Right cardiac atrium (tissue), 5 donors: ENCODE results near the gene TBC1D22A. TPM values are rescaled to one million over a fixed set of nuclear protein-coding genes. Genes with fewer than 3 reads are reported as not detected.

ENCODE experiments used
- ATAC-seq, 2 donors: fragments of 200-7000 bp; cut with Tn5 transposase; one replicate each; pipeline versions ENCODE4 v1.8.0 to v1.9.1; 2020; ENCODE audit warnings: moderate library complexity in 2 of 2, mild to moderate bottlenecking in 1 of 2
- DNase-seq, 3 donors: peaks; one replicate each; pipeline ENCODE4 v3.0.0-alpha.2; 2020
- H3K27ac ChIP-seq: one replicate; pipeline ENCODE4 v1.5.1; 2013; ENCODE audit warnings: mild to moderate bottlenecking, low read length, control low read depth, moderate library complexity
- H3K27me3 ChIP-seq: one replicate; pipeline ENCODE4 v1.6.1; 2013; ENCODE audit not compliant: control insufficient read depth, insufficient read depth
- H3K4me1 ChIP-seq: one replicate; pipeline ENCODE4 v1.6.1; 2013; ENCODE audit warnings: low read length; ENCODE audit not compliant: control insufficient read depth, insufficient read depth
- H3K4me3 ChIP-seq: one replicate; pipeline ENCODE4 v1.5.1; 2013; ENCODE audit warnings: low read length, control low read depth
- H3K9me3 ChIP-seq: one replicate; pipeline ENCODE4 v1.6.1; 2013; ENCODE audit warnings: low read length; ENCODE audit not compliant: control insufficient read depth
- WGBS: extraction: QIAGEN DNeasy Blood & Tissue Kit; methylation state at CpG from one replicate; pipeline ENCODE4 v1.1.7; 2013; 5-methylcytosine and 5-hydroxymethylcytosine counted together
- intact Hi-C, 4 donors: fragments of 100-400 bp; cut with DNase I; formaldehyde crosslinking; loops; one replicate each; pipeline versions ENCODE4 v1.11.0 to v1.14.0; 2022 to 2023
- polyA plus RNA-seq: library from polyadenylated mRNA; stranded (reverse); fragments of 200-250 nt; gene quantifications from one replicate; pipeline ENCODE4 v1.2.3, GENCODE V29; 2013
- total RNA-seq, 4 donors: library from RNA; stranded (reverse); fragmentation: NEBNext Ultra II Directional; extraction: Animal tissue kit (Norgen Biotek cat#: 25700); gene quantifications; one replicate each; pipeline ENCODE4 v1.2.1, GENCODE V29; 2021
- donor health status: healthy with polysubstance abuse.
- donor health status: DM: no; HTN: yes; CAD: no.
- donor health status: DM: no; HTN: no; CAD: no.
- donor health status: DM: no; HTN: yes; CAD: no; lungs with severe emphysema.
- donor health status: DM: yes; HTN: yes; CAD: no.

Gene TBC1D22A
- total and polyA plus RNA-seq, 5 donors: 12.0 to 17.3 (median 15.7) TPM

GRCh38 chr22:47054231-47055072 is 292.0 kb downstream of the TBC1D22A start:
- no peak overlapping the region for H3K27ac ChIP-seq
- H3K4me1 ChIP-seq: no peaks in the 10 kb centered on the region
- DNase-seq (peak in 1 of 3 donors; percentile 30), ATAC-seq (no peak)
- H3K4me3 ChIP-seq: no peak overlapping the region
- intact Hi-C loops: no loop called here
- WGBS: 95% methylated on average over 28 of the region's 28 CpGs
- no peaks in the 10 kb centered on the region for H3K27me3 ChIP-seq
- H3K9me3 ChIP-seq: no peaks in the 10 kb centered on the region

DNA sequence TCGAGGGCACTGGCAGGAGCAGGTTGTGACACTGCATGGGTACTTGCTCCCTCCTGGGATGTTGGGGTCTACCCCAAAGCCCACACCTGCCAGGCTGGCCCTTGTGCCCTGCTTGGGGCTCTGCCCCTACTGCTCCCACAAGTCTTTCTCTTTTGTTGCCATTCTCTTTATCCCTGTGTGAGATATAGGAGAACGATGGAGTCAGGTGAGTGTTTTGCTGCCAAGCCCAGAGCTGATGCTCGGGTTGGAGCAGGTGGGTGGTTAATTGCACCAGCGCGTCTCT is 292.6 kb downstream of the TBC1D22A start:
- intact Hi-C loops: no loop called here
- DNase-seq: peak in 1 of 3 donors; percentile 29
- no peak overlapping the region for H3K27ac ChIP-seq
- no peak overlapping the region for H3K4me3 ChIP-seq
- no peaks in the 10 kb centered on the region for H3K9me3 ChIP-seq
- H3K4me1 ChIP-seq: no peaks in the 10 kb centered on the region
- WGBS: 95% methylated on average over 5 of the region's 5 CpGs
- ATAC-seq: no peak
- H3K27me3 ChIP-seq: no peaks in the 10 kb centered on the region

DNA sequence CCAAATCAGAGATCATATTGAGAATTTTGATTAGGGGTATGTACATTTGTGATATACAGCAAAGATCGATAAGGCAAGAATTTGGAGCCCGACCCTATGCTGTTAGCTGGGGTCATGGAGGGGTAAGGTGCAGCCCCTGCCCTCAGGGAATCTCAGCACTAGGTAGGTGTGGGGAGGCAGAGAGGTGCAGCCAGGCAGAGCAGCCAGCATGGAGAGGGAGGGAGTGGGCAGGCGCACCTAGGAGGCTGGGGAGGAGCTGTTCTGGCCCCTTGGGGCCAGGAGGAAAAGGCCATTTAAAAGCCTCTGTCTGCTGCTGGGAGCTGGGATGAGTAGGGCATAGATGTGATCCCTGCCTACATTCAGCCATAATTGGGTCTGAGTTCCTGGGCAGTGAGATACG is 293.0 kb downstream of the TBC1D22A start:
- DNase-seq (no peak), ATAC-seq (no peak)
- Histone ChIP-seq H3K4me1 (no peaks in the 10 kb centered on the region), H3K9me3 (no peaks in the 10 kb centered on the region), H3K27me3 (no peaks in the 10 kb centered on the region), H3K4me3 (no peak overlapping the region), H3K27ac (no peak overlapping the region)
- 96% methylated on average over 4 of the region's 4 CpGs for WGBS
- intact Hi-C loops: no loop called here

DNA sequence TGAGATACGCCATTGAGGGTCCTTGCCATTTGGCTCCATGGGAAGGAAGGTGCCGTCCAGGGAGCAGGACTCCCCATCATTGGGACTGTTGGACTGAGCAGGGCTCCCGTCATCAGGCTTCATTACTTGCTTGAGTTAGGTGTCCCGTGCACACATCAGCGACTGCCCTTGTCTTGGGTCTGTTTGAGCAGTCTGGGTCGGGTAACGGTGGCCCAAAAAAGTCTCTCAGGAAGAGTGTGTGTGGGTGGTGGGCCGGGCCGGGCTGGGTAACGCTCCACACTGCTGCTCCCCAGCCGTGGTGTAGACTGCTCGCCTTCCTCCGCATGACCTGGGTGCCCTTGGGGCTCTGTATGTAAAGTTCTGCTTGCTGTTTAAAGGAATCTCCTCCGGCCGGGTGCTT is 293.5 kb downstream of the TBC1D22A start:
- Histone ChIP-seq H3K9me3 (no peaks in the 10 kb centered on the region), H3K4me1 (no peaks in the 10 kb centered on the region), H3K27me3 (no peaks in the 10 kb centered on the region), H3K27ac (no peak overlapping the region), H3K4me3 (no peak overlapping the region)
- DNase-seq: peak in 1 of 3 donors; percentile 25
- no peak for ATAC-seq
- intact Hi-C loops: no loop called here
- 90% methylated on average over 15 of the region's 15 CpGs for WGBS

- Histone ChIP-seq H3K27me3 (no peaks in the 10 kb centered on the region), H3K27ac (no peak overlapping the region), H3K9me3 (no peaks in the 10 kb centered on the region), H3K4me3 (no peak overlapping the region), H3K4me1 (no peaks in the 10 kb centered on the region)
- intact Hi-C loops: no loop called here
- ATAC-seq (no peak), DNase-seq (no peak)
- 90% methylated on average over 9 of the region's 9 CpGs for WGBS
Observed at GRCh38 chr22:47056361-47056760, 293.9 kb downstream of the TBC1D22A start.

DNA sequence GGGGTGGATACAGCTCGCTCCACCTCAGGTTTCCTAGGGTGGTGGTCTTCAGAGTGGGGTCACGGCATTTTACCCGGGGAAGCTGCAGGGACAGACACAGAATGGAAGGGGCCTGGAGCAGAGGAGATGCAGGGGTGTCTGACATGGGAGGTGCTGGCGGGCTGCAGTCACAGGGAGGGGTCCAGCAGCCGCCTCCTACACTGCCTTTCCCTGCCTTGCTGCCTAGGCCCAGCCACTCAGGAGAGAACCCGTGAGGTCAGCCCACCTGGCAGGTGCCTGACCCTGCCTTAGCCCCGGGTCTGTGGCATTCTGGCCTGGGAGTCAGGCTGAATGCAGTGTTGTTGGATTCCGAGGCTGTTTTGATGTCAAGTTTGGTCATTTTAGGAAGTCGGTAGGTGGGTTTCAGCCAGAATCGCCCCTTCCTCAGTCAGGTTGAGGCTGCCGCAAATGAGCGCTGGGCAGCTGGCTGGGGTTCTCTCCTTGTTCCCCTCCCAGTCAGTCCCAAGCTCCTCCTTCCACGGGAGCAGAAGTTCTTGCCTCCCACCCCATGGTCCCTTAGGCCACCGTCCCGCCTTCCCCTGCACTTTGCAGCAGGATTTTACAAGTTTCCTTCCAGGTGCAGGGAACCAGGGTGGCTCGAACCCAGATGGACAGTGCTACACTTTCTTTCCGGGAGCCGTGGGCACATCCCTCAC is 294.5 kb downstream of the TBC1D22A start:
- Histone ChIP-seq H3K9me3 (no peaks in the 10 kb centered on the region), H3K27ac (no peak overlapping the region), H3K4me3 (no peak overlapping the region), H3K27me3 (no peaks in the 10 kb centered on the region), H3K4me1 (no peaks in the 10 kb centered on the region)
- intact Hi-C loops: no loop called here
- no peak for ATAC-seq
- 96% methylated on average over 18 of the region's 18 CpGs for WGBS
- peak in 1 of 3 donors; percentile 25 for DNase-seq

GRCh38 chr22:47057916-47058585 is 295.6 kb downstream of the TBC1D22A start:
- Histone ChIP-seq H3K27me3 (no peaks in the 10 kb centered on the region), H3K9me3 (no peaks in the 10 kb centered on the region), H3K27ac (no peak overlapping the region), H3K4me3 (no peak overlapping the region), H3K4me1 (no peaks in the 10 kb centered on the region)
- intact Hi-C loops: no loop called here
- peak in 1 of 3 donors; percentile 39 for DNase-seq
- ATAC-seq: no peak
- WGBS: 95% methylated on average over 16 of the region's 16 CpGs

DNA sequence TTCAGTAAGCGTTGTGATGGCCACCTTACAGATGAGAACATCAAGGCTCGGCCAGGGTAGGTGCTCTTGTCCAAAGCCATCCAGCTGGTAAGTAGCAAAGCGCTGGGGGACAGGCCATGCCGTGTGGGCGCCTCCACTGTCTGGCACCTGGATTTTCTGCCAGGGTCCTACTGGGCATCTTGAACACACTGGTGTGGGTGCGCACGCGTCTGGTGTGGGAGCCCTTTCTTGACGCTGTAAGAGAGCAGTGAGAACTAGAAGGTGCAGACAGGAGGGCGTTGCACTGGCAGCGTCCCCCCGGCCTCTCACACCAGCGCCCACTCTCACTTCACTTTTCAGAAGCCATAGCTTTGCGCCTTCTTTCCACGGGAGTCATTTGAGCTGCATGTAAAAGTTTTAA is 296.6 kb downstream of the TBC1D22A start:
- no peak for ATAC-seq
- Histone ChIP-seq H3K9me3 (no peaks in the 10 kb centered on the region), H3K4me1 (no peaks in the 10 kb centered on the region), H3K27ac (no peak overlapping the region), H3K4me3 (no peak overlapping the region), H3K27me3 (no peaks in the 10 kb centered on the region)
- 94% methylated on average over 15 of the region's 15 CpGs for WGBS
- peak in 1 of 3 donors; percentile 23 for DNase-seq
- intact Hi-C loops: no loop called here

GRCh38 chr22:47059701-47060161 is 297.3 kb downstream of the TBC1D22A start:
- no peak for ATAC-seq
- Histone ChIP-seq H3K27ac (no peak overlapping the region), H3K9me3 (no peaks in the 10 kb centered on the region), H3K4me3 (no peak overlapping the region), H3K27me3 (no peaks in the 10 kb centered on the region), H3K4me1 (no peaks in the 10 kb centered on the region)
- intact Hi-C loops: no loop called here
- no peak for DNase-seq
- 89% methylated on average over 12 of the region's 12 CpGs for WGBS

DNA sequence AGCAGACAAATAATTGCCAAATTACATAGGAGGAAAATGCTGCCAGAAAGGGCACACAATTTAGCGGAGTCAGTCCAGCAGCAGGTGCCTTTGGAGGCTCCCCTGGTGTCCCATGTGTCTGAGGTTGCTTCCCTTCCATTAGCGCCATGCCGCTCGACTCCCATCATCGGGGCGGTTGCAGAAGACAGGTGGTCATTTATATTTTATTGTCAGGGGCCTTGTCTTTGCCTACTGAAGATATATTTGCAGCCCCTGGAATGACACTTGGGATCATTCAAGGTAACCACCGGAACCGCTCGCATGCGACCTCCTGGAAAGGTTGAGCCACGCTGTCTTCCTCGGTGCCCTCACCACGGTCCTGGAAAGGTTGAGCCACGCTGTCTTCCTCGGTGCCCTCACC is 298.3 kb downstream of the TBC1D22A start:
- no peak overlapping the region for H3K4me3 ChIP-seq
- no peaks in the 10 kb centered on the region for H3K9me3 ChIP-seq
- peak in 1 of 3 donors; percentile 21 for DNase-seq
- no peak overlapping the region for H3K27ac ChIP-seq
- H3K27me3 ChIP-seq: no peaks in the 10 kb centered on the region
- no peaks in the 10 kb centered on the region for H3K4me1 ChIP-seq
- 96% methylated on average over 15 of the region's 15 CpGs for WGBS
- ATAC-seq: no peak
- intact Hi-C loops: no loop called here

DNA sequence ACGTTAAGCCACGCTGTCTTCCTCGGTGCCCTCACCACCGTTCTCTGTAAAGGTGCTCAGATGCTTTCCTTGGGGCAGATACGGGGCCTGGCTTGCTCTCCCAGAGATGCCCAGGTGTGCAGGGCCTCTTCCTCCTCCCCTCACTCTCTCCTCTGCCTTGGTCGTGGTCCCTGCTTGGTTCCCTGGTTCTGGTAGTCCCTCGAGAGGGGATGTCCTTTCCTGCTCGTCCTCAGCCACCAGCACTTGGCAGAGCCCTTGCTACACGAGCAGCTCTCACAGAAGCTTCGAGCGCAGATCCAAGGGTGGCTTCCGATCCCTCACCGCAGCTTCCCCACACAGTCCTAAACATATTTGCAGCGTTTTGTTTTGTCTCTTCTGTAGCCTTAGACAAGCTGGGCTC is 298.8 kb downstream of the TBC1D22A start:
- Histone ChIP-seq H3K9me3 (no peaks in the 10 kb centered on the region), H3K27ac (no peak overlapping the region), H3K27me3 (no peaks in the 10 kb centered on the region), H3K4me1 (no peaks in the 10 kb centered on the region), H3K4me3 (no peak overlapping the region)
- WGBS: 90% methylated on average over 14 of the region's 14 CpGs
- DNase-seq (no peak), ATAC-seq (no peak)
- intact Hi-C loops: no loop called here
